Spinal cord (tissue), 10 donors: ENCODE results near the gene FOXJ1. TPM values are rescaled to one million over a fixed set of nuclear protein-coding genes. Genes with fewer than 3 reads are reported as not detected.

ENCODE experiments used
- DNase-seq, 6 donors: peaks; one replicate each; pipeline versions ENCODE4 v3.0.0 to v3.0.0-alpha.2; 2013 to 2015; ENCODE audit warnings: low spot score in 6 of 6, low read depth in 4 of 6
- H3K27ac ChIP-seq: one replicate; pipeline ENCODE4 v1.5.1; 2013; ENCODE audit warnings: low read depth, low read length, control low read depth
- H3K27me3 ChIP-seq: one replicate; pipeline ENCODE4 v1.6.1; 2013; ENCODE audit warnings: low read length; ENCODE audit not compliant: control insufficient read depth, insufficient read depth
- H3K36me3 ChIP-seq: one replicate; pipeline ENCODE4 v1.6.1; 2013; ENCODE audit warnings: low read length; ENCODE audit not compliant: control insufficient read depth, insufficient read depth
- H3K4me1 ChIP-seq: one replicate; pipeline ENCODE4 v1.6.1; 2013; ENCODE audit warnings: low read length; ENCODE audit not compliant: control insufficient read depth, insufficient read depth
- H3K4me3 ChIP-seq: one replicate; pipeline ENCODE4 v1.5.1; 2013; ENCODE audit warnings: low read depth, low read length, control low read depth
- H3K9me3 ChIP-seq: one replicate; pipeline ENCODE4 v1.6.1; 2013; ENCODE audit warnings: low read length; ENCODE audit not compliant: control insufficient read depth, insufficient read depth
- WGBS: methylation state at CpG from one replicate; pipeline ENCODE4 v1.1.5; 2013; ENCODE audit warnings: missing lambda C conversion rate; ENCODE audit not compliant: insufficient coverage; 5-methylcytosine and 5-hydroxymethylcytosine counted together
- polyA plus RNA-seq, 2 donors: library from polyadenylated mRNA; unstranded; fragments of 120-200 nt; gene quantifications; one replicate each; pipeline ENCODE4 v1.2.1, GENCODE V29; 2013; ENCODE audit not compliant: insufficient read length in 2 of 2
- total RNA-seq, 2 donors: library from RNA; depleted of rRNA in 1 of 2; stranded (reverse); fragments of 120-200 nt in 1 of 2; fragments of >200 nt in 1 of 2; gene quantifications; one replicate each; pipeline versions ENCODE4 v1.2.3 to v1.2.4, GENCODE V29; 2013 to 2014
- donor health status: healthy.

Gene FOXJ1
- total and polyA plus RNA-seq, 4 donors: 4.6 to 41.0 (median 26.0) TPM

DNA sequence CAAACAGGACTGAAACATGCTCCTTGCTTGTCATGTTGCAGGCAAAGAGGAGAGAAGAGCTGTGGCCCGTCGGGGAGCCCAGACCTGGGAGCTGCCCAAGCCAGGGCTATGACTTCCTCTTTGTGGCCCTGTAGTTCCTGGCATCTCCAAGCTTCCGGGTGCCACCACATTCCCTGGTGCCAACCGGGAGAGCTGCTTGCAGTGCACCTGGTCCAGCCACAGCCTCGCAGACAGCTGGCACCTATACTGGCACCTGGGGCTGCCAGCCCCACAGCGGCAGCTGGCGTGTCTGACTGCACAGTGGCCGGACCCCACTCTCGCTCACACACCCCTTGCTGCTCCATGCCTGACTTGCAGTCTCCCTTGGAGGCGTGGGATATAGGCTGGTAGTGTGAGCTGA is 37.1 kb upstream of the FOXJ1 start:
- Histone ChIP-seq H3K9me3 (no peaks in the 10 kb centered on the region), H3K36me3 (peaks cover 17% of the 10 kb centered on the region), H3K27me3 (no peaks in the 10 kb centered on the region), H3K27ac (no peak overlapping the region), H3K4me3 (no peak overlapping the region), H3K4me1 (peaks cover 5% of the 10 kb centered on the region)
- no peak for DNase-seq
- 89% methylated on average over 10 of the region's 10 CpGs for WGBS

DNA sequence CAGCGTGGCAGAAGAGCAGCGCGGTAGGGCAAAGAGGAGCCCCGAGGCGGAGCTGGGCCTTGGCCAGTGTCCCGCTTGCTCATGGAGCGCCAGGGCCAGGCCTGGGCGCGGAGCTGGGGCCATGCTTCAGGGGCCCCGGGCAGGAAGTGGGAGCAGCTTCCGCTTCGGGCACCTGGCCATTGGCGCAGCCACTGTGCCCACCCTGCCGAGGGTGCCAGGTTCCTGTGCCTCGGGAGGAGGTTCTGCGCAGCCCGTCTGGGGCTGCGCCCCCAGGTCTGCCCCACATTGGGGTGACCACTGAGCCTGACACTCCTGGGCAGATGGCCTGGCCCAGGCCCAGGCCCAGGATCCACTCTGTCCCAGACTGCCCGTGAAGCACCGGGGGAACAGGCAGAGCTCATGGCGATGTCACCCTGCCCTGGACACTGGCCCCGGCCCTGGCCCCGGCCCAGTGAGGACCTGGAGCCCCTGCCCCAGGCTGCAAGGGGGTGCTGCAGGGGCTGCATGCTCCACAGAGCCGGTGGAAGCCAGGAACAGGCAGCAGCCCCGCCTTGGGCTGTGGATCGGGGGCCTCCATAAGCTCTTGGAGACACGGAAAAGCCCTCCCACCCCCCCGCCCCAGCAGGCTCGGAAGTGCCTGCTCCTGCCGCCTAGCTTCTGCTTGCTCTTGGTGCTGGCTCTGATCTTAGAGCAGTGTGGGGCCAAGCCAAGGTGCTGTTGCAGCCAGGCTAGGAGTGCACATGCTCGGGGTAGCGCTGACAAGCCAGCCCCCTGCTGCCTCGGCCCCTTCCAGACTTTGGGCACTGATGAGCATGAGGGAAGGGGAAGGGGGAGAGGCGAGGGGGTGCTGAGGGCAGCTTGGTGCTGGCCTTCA is 35.9 kb upstream of the FOXJ1 start:
- Histone ChIP-seq H3K27ac (no peak overlapping the region), H3K9me3 (no peaks in the 10 kb centered on the region), H3K27me3 (no peaks in the 10 kb centered on the region), H3K36me3 (peaks cover 17% of the 10 kb centered on the region), H3K4me3 (no peak overlapping the region), H3K4me1 (peaks cover 2% of the 10 kb centered on the region)
- DNase-seq: no peak
- WGBS: 93% methylated on average over 31 of the region's 34 CpGs

DNA sequence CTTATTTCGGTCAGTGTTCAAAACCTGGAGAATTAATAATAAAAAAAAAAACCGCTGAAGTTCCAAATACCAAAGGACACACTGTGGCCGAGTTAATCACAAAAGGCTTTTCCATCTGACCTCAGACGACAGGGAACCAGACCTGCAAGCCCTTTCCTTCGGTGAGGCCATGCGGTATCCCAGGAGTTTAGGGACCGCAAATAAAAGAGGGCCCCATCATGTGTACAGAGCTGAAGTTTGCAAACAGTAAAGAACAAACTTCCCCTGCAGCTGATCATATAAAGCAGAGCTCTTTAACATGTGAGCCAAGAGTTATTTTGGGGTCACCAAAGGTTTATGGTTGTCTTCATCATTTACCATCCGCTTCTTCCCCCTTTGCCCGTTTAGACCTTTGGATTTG is 33.0 kb upstream of the FOXJ1 start:
- no peak for DNase-seq
- WGBS: 85% methylated on average over 6 of the region's 9 CpGs
- peaks cover 20% of the 10 kb centered on the region for H3K36me3 ChIP-seq
- H3K4me3 ChIP-seq: no peak overlapping the region
- H3K27me3 ChIP-seq: no peaks in the 10 kb centered on the region
- no peaks in the 10 kb centered on the region for H3K9me3 ChIP-seq
- peaks cover 3% of the 10 kb centered on the region for H3K4me1 ChIP-seq
- H3K27ac ChIP-seq: no peak overlapping the region

DNA sequence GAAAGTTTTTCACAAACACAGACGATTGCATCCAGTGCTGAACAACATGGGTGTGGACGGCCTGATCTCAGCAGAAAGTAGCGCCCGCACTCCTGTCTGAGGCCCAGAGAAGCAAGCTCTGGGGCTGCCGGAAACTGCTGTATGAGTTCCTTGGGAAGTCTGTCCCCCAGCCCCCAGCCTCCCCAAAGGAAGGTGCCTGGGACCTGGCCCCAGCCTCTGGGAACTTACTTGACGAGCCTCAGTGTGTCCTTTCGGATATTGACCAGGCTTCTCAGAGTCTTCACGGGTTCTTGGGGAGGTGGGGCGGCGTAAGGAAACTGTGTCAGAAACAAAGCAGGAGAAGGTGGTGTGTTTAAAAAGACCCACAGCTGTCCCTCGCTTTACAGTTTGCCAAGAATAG is 32.4 kb upstream of the FOXJ1 start:
- H3K27ac ChIP-seq: no peak overlapping the region
- DNase-seq: no peak
- no peaks in the 10 kb centered on the region for H3K9me3 ChIP-seq
- peaks cover 20% of the 10 kb centered on the region for H3K36me3 ChIP-seq
- no peaks in the 10 kb centered on the region for H3K27me3 ChIP-seq
- whole genome bisulfite sequencing: 82% methylated on average over 11 of the region's 11 CpGs
- H3K4me1 ChIP-seq: peaks cover 3% of the 10 kb centered on the region
- no peak overlapping the region for H3K4me3 ChIP-seq

DNA sequence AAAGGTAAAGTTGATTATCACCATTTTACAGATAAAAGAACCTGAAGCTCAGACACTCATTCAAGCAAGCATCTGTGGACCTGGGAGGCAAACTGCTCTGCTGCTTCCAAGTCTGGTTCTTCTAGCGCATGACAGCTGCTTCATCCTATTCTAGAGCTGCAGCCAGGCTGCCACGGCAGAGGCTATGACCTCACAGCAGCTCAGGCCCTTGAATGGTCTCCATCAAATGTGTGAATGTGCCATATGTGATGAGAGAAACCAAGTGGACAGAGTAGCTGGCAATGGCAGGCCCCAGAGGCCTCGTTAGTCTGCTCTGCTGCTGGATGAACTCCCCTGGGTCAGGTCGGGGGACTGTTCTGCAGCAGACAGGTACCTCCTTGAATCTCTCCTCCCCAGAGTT is 30.7 kb upstream of the FOXJ1 start:
- peak in 1 of 6 donors; percentile 19 for DNase-seq
- 51% methylated on average over 2 of the region's 4 CpGs for WGBS
- Histone ChIP-seq H3K9me3 (no peaks in the 10 kb centered on the region), H3K36me3 (peaks cover 10% of the 10 kb centered on the region), H3K27me3 (no peaks in the 10 kb centered on the region), H3K4me3 (no peak overlapping the region), H3K4me1 (peaks cover 7% of the 10 kb centered on the region), H3K27ac (no peak overlapping the region)

DNA sequence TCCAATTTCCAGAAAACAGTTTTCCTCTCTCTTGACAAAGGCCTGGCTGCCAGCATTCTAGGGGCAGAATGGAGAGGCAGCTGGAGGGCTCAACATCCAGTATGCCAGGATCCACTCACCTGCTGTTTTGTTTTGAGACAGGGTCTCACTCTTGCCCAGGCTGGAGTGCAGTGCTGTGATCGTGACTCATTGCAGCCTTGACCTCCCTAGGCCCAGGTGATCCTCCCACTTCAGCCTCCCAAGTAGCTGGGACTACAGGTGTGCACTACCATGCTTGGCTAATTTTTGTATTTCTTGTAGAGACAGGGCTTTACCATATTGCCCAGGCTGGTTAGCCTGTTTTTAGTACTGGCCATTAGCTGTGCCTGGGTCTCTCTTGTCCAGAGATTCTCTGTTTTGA is 29.1 kb upstream of the FOXJ1 start:
- WGBS: 100% methylated on average over 1 of the region's 1 CpG
- Histone ChIP-seq H3K4me1 (peaks cover 18% of the 10 kb centered on the region), H3K9me3 (no peaks in the 10 kb centered on the region), H3K27me3 (no peaks in the 10 kb centered on the region), H3K27ac (no peak overlapping the region), H3K36me3 (peaks cover 15% of the 10 kb centered on the region), H3K4me3 (no peak overlapping the region)
- no peak for DNase-seq

DNA sequence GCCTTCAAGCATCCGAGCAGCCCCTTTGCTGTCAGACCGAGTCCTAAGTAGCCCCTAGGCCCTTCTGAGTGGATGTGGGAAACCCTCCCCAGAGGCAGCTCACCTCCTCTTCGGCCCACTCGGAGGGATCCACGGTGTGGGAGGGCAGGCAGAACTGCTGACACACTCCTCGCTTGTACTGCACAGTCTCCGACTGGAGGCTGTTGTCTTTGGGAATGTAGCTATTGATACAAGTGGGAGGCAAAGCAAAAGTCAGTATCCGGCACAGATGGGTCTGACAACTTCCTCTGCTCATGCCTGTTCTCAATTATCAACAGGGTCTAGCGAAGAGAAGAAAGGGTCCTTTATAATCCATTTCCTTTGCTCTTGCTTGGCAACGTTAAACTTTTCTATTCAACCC is 25.9 kb upstream of the FOXJ1 start:
- Histone ChIP-seq H3K4me3 (no peak overlapping the region), H3K9me3 (no peaks in the 10 kb centered on the region), H3K27ac (peak overlapping the region; percentile 58), H3K4me1 (peaks cover 24% of the 10 kb centered on the region), H3K36me3 (peaks cover 28% of the 10 kb centered on the region), H3K27me3 (no peaks in the 10 kb centered on the region)
- 69% methylated on average over 2 of the region's 10 CpGs for WGBS
- peak in 2 of 6 donors; percentile 18 to 40 for DNase-seq

DNA sequence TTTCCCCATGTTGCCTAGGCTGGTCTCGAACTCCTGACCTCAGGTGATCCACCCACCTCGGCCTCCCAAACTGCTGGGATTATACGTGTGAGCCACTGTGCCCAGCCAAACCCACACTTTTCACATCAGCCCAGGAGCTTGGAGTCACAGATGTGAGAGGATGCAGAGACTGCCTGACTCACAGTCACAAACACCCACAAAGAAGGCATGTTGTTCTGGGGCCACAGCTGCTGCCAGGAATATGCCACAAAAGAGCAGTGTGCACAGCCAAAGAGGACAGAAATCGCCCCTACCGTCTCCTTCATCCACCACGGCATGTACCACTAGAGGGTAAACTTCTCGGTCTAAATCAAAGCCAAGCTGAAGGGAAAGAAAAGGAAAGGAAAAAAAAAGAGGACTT is 25.1 kb upstream of the FOXJ1 start:
- Histone ChIP-seq H3K4me1 (peaks cover 21% of the 10 kb centered on the region), H3K4me3 (no peak overlapping the region), H3K27ac (peak overlapping the region; percentile 58), H3K27me3 (no peaks in the 10 kb centered on the region), H3K9me3 (no peaks in the 10 kb centered on the region), H3K36me3 (peaks cover 32% of the 10 kb centered on the region)
- WGBS: 53% methylated on average over 3 of the region's 7 CpGs
- DNase-seq: peak in 3 of 6 donors; percentile 47 to 71 (median 57)

DNA sequence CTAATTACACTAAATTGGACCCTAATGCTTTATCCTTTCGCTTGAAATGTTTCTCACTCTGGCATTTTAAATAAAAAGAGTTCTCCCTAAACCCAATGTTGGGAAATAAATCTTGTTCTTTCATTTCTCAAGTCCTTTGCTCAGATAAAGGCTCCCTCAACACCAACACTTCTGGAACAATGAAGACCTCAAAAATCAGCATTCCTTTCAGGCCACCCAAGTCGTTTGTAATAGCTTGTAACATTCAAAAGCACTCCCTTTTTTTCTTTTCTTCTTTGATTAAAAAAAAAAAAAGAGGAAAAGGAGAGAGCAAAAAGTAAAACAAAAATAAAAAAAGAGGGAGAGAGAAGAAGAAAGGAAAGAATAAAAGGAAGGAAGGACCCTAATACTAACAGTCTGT is 23.3 kb upstream of the FOXJ1 start:
- DNase-seq: no peak
- H3K9me3 ChIP-seq: no peaks in the 10 kb centered on the region
- H3K27ac ChIP-seq: no peak overlapping the region
- H3K4me3 ChIP-seq: no peak overlapping the region
- WGBS: 20% methylated on average over 1 of the region's 2 CpGs
- H3K4me1 ChIP-seq: peaks cover 21% of the 10 kb centered on the region
- H3K36me3 ChIP-seq: peaks cover 32% of the 10 kb centered on the region
- no peaks in the 10 kb centered on the region for H3K27me3 ChIP-seq

DNA sequence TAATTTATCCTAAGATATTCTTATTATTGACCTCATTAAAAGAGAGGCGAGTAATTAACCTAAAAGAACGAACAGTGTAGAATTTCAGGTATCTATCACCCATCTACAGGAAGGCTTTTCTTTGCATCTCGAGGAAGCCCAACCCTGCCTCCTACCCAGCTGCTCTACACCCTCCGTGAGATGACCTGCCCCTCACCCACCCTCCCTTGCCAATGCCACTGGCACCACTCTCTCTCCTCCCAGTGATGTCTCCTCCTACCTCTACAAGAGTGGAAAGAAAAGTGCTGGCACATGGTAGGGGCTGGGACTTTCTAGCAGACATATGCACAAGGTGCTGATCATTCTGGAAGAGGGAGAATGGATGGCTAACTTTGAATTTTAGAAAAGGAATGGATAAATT is 22.9 kb upstream of the FOXJ1 start:
- H3K36me3 ChIP-seq: peaks cover 36% of the 10 kb centered on the region
- H3K4me1 ChIP-seq: peaks cover 21% of the 10 kb centered on the region
- no peak overlapping the region for H3K27ac ChIP-seq

More for the DNA sequence above, 22.9 kb upstream of the FOXJ1 start:
- Histone ChIP-seq H3K9me3 (no peaks in the 10 kb centered on the region), H3K4me3 (no peak overlapping the region), H3K27me3 (no peaks in the 10 kb centered on the region)
- DNase-seq: peak in 1 of 6 donors; percentile 5
- WGBS: 100% methylated on average over 1 of the region's 4 CpGs
